Retinal pigment epithelial cell (primary cell): Measurements from ENCODE around the gene IL13.
A peak's percentile ranks its signal among the peaks of the same experiment; 100 is the strongest.

Source experiments
- DNase-seq: peaks from one replicate; pipeline ENCODE4 v3.0.0-alpha.2; 2010; ENCODE audit warnings: low read depth
- H3K4me3 ChIP-seq: 2 replicates; pipeline ENCODE4 v1.5.1; 2011; ENCODE audit warnings: mild to moderate bottlenecking, low read length, control low read depth, moderate library complexity
- CTCF ChIP-seq: conservative IDR thresholded peaks from 2 replicates; pipeline ENCODE4 v1.5.1; 2011; ENCODE audit warnings: low read depth, low read length, control low read depth, inconsistent platforms

Gene IL13

GRCh38 chr5:132655821-132656773, 1.9 kb upstream of the IL13 start:
- TF ChIP-seq CTCF: peak; percentile 31
- no peak for DNase-seq
- peak overlapping the region; percentile 34 for H3K4me3 ChIP-seq

GRCh38 chr5:132656774-132657355, 1.1 kb upstream of the IL13 start:
- TF ChIP-seq CTCF: no peak
- peak overlapping the region; percentile 29 for H3K4me3 ChIP-seq

GRCh38 chr5:132658381-132659302, 669 bp downstream of the IL13 start:
- no peak for TF ChIP-seq CTCF
- no peak for DNase-seq
- no peak overlapping the region for H3K4me3 ChIP-seq

More at GRCh38 chr5:132656774-132657355, 1.1 kb upstream of the IL13 start:
- DNase-seq: no peak

GRCh38 chr5:132659598-132660493, 1.9 kb downstream of the IL13 start:
- no peak for DNase-seq
- TF ChIP-seq CTCF: no peak

GRCh38 chr5:132661231-132662003, 3.4 kb downstream of the IL13 start:
- H3K4me3 ChIP-seq: no peak overlapping the region
- DNase-seq: no peak
- TF ChIP-seq CTCF: no peak

More at GRCh38 chr5:132659598-132660493, 1.9 kb downstream of the IL13 start:
- no peak overlapping the region for H3K4me3 ChIP-seq
